HG03064 (cell line): ENCODE data around the gene MOCS2.
"Not testable (repeated sequence)": the region's sequence is repeated elsewhere in the genome, so short reads cannot be mapped to it uniquely, and the experiment has no call there.

Experiments
- ATAC-seq: cut with Tn5 transposase; IDR thresholded peaks from one replicate; pipeline ENCODE4 v1.9.1; 2021; ENCODE audit warnings: low read depth; ENCODE audit not compliant: unreplicated experiment

Gene MOCS2, protein sequence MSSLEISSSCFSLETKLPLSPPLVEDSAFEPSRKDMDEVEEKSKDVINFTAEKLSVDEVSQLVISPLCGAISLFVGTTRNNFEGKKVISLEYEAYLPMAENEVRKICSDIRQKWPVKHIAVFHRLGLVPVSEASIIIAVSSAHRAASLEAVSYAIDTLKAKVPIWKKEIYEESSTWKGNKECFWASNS

DNA sequence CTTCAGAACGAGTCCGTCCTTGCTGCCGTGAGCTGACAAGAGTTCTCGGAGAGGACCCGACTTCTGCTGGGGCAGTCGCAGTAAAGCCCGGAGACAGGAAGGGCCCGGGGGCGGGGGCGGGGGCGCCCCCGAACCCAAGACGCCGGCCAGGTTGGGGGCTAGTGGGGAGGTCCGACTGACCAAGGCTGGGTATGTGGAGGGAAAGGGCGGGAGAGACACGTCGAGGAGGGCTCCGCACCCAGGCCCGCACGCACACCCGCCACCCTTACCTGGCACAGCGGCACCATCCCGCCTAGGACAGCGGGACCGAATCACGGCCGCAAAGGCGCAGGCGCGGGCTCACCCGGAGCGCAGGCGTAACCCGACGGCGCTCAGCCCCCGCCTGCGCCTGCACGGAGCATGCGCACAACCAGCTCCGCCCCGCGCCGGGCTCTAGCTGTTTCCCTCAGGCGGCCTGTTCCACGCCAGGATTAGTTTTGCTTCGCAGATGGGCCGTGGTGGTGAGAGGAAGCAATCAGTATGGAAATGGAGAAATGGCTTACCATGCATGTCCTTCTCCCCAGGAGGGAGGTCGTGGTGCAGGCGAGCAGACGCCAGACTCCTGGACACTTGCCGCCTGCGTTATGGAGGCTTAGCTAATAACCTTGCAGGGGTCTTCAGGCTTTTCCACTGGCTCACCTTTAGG, at the start of gene MOCS2:
TSS of gene MOCS2 (minus strand) at position 315 of the 685 bp plus-strand sequence. CDS start 2,583 bp downstream, outside the sequence.
- ATAC-seq = peak; percentile 95

DNA sequence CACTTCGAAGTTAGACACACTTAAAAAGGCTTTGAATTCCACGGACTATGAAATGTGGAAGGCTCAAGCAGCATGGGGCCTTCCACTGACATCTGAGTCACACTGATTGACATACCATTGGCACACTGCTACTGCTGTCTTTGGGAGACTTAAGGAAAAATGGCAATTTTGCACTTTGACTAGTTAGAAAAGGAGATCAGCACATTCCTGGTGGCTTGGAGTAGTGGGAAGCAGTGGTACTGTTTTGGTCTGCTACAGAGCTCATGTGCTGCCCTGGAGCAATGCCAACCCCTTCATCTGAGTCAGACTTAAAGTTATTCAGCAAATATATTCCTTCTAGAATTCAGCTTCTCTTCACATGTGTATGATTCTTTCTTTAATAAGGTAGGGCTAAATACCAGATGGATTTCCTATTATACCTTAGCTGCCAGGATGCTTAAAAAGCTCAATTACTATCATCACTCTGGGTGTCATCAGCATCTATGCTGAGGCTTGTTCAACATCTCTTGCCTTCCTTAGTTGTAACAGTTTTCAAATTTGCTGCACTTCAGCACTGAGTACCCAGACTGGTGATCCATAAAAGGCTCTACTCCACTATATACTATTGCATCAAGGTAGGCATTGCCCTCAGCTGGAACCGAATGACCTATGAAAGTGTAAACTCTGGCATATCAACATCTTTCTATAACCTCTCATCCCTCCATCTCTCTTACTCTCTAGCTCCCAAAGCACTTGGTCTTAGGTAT, 42.3 kb upstream of the MOCS2 start:
- no peak for ATAC-seq

DNA sequence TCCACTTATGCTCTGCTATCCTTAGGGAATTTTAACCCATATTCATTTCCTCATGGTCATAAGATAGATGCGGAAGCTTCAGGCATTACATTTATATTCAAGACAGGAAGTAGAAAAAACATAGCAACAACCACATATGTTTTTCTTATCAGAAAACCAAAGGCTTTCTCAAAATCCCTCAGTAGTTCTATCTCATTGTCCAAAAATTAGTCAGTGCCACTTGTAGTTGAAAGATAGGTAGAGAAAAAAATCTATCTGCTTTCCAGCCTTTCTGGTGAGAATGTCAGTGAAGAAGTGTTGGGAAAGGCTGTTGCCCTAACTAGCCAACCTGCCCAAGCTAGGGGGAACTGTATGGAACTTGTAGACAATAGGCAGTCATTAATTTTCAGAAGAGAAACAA, 23.5 kb upstream of the MOCS2 start:
- no peak for ATAC-seq

DNA sequence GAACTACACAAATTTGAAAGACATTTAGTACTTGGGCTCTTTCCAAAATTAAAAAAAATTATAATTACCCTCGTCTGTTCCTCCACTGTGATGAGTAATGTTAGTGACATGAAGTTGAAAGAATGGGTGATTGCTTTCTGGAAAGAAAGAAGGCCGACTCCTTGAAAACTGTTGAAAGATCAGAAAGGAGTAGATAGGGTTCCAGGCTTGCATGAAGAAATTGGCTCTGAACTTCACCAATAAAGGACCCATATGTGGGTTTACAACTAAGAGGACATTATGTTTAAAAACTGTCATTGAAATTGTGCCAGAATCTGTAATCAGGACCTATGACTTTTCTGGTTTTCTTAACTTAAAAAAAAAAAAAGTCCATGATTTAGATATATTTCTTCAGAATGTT, 20.7 kb upstream of the MOCS2 start:
- no peak for ATAC-seq

DNA sequence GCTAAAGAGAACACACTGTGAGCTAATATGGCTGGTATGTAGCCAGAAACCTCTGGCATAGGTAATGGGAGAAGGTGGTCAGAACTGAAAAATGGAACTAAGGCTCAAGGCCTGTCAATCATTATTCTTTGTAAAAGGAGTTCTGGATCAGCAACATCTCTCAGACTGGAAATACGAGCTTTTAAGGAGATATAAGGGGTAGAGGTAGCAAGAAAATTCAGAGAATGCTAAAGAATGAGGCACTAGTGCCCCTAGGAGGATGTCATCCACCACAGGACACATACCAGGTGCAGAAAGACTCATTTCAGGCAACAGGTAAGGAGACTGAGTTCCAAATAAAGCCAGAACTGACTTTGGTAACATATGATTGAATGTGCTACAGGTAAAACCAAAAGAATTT, 18.9 kb upstream of the MOCS2 start:
- ATAC-seq = no peak

DNA sequence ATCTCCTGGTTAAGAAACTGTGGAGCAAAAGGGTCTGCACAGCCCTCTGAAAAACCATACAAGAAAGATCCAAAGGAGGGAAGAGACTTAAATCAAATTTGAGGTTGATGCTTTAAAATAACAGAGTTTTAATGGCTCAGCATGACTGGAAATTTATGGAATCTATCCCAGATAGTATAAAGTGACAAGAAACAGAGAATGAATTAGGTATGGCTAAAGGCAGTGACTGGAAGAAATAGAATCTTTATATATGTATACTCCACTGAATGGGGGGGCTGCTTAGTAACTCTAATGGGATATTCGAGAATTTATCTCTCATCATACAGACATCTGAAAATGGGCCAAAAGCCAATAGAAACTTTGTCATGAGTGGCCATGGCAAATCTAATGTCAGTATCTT, 17.6 kb upstream of the MOCS2 start:
- no peak for ATAC-seq

DNA sequence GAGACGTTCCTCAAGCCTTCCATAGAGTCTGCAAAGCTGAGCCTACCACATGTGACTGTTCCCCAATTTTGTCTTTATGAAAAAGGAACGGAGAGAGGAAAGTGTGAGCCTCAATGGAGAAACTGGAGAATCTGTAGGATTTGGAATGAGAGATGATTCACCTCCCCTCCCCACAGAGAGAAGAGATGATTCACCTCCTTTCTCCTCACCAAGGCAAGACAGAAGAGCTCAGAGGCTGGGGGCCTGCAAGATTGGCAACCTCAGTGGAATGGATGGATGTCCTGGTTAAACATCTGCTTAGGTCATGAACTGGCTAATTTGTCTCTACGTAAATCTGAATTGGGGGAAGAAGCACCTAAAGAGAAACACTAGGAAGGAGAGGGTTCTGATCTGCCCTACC, 17.0 kb upstream of the MOCS2 start:
- no peak for ATAC-seq

DNA sequence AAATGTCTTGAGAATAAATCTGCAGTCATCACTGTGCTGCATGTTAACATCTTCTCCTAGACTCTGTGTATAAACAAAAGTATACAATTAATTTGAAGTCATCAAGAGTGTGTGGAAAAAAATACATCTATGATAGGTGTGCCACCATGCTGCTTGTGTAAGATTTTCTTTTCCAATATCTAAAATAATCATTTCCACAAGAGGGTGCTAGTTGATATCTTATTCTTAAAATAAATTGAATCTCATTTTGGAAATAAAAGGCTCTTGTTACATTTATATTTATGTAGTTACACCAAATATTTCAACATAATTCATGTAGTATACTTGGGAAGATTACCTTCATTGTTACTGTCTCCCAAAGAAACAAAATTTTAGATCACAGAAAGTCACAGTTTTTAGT, 14.1 kb upstream of the MOCS2 start:
- no peak for ATAC-seq

DNA sequence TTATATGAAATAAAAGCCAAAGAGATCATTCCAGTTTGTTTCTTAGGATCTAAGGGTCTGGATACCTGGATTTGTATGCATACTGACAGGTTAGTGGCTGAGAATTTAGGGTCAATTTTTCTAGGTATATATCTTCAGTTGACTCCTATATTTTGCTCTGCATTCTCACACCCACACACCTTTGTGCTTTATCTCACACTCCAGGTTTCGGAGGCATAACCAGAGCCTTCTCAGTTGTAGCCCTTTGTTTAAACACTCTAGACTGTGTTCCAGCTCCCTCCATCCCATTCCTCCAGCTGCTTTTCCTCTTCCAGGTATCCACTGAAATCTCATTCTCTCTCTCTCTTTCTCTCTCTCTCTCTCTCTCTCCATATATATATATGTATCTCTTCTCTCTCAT, 10.6 kb upstream of the MOCS2 start:
- ATAC-seq = no peak

DNA sequence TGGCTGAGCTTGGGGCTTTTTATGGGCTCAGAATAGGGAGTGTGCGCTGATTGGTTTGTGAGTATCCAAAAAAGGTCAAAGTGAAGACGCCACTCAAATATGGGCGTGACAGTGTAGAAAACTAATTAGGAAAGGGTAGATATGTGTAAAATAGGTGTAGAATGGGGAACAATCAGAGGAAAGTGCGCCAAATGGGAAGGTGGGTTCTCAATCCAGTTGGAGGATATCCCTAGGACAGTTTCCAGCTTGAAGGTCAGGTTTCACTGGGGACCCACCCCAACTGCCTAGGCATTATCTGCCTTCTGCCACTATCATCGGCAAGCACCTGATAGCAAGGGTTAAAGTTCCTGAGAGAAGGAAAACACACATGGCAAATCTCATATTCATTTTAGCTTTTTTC, 9.3 kb upstream of the MOCS2 start:
- no peak for ATAC-seq

DNA sequence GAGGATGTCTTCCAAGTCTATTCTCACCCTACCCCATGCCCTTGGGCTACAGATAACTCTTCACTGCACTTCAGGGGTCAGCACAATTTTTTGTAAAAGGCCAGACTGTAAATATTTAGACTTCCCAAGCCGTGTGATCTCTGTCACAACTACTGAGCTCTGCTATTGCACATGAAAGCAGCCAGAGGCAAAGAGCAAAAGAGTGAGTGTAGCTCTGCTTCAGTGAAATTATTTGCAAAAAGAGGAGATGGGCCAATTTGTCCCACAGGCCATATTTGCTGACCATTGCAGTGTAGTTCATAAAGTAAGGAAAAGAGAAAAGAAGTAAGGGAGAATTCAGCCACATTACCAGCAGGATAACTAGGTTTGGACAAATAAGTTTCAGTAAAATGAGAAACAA, 7.0 kb upstream of the MOCS2 start:
- ATAC-seq = no peak

DNA sequence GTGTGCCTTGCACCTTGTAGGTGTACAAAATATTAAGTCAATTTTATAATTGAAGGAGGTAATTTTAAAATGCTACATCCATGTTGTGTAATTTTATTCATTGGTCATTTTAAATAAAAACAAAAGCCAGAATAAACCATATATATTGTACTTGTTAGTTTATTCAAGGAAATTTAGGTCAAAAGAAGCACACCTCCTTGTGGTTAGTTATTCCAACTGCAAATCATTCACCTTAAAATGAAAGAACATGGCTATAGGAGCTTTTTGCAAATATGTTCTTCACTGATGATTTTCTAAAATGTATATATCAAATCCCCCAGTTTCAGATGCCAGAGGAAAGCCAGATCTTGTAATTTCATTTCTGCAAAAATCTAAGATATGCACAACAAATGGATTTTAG, 5.4 kb upstream of the MOCS2 start:
- no peak for ATAC-seq

DNA sequence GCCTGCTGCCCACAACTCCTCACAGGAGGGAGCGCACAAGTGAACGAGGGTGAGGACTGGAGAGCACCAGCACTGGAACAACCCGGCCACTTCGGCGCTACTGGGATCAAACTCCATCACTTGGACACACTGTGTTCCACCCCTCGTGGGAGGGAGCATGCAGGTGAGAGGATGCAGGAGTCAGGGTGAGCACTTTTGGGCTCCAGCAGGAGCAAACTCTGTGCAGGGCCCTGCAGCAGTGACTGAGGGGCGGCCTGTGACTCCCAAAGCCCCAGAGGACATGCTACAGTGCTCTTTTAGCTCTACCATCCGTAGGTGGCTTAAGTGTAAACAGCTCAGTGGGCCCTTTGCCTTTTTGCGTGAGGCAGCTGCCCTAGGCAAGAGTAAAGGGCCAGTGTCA, 4.4 kb upstream of the MOCS2 start:
- no peak for ATAC-seq

DNA sequence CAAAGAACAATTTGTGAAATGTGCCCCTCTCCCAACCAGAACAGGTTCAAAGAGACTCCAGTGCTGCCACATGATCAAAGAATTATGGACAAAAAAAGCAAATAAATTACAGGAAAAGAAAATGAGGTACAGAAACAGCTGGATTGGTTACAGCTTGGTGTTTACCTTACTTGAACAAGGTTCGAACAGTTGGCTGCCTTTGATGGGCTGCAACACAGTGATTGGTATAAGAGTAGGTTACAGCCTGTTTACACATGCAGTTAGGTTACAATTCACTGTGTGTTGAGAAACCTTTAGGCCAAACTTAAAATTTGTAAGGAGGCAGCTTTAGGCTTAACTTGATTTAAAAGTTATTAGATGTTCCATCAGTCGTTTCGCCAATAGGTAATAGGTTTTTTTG, 3.4 kb upstream of the MOCS2 start:
- no peak for ATAC-seq

DNA sequence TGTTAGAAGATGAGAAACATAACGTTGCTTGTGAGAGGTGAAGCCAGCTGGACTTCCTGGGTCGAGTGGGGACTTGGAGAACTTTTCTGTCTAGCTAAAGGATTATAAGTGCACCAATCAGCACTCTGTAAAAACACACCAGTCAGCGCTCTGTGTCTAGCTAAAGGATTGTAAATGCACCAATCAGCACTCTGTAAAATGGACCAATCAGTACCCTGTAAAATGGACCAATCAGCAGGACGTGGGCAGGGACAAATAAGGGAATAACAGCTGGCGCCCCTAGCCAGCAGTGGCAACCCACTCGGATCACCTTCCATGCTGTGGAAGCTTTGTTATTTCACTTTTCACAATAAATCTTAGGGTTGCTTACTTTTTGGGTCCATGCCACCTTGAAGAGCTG, 2.8 kb upstream of the MOCS2 start:
- not testable (repeated sequence) for ATAC-seq

DNA sequence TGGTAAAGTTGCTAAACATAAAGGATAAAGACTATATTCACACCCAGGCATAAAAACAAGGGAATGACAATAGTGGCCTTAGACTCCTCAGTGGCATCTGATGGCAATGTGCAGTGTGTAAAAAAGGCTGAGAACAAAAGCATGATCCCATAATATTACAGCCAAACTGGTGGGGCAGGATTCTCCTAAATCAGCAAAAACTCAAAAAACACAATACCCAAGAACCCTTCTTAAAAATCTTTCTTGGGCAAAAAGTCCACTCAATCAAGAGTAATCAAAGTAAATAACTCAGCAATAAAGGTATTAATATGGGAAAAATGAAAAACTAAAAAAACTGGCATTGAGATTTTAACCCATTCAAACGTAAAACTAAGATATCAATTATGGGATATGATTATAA, 1.6 kb upstream of the MOCS2 start:
- ATAC-seq = no peak

DNA sequence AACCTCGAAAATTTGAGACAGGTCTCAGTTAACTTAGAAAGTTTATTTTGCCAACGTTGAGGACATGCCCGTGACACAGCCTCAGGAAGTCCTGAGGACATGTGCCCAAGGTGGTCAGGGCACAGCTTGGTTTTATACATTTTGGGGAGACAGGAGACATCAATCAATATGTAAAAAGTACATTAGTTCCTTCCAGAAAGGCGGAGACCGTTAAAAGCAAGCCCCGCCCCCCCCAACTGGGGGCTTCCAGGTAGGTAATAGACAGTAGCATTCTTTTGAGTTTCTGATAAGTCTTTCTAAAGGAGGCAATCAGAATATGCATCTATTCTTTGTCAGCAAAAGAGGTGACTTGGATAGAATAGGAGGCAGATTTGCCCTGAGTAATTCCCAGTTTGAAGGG, 599 bp upstream of the MOCS2 start:
- peak; percentile 12 for ATAC-seq

DNA sequence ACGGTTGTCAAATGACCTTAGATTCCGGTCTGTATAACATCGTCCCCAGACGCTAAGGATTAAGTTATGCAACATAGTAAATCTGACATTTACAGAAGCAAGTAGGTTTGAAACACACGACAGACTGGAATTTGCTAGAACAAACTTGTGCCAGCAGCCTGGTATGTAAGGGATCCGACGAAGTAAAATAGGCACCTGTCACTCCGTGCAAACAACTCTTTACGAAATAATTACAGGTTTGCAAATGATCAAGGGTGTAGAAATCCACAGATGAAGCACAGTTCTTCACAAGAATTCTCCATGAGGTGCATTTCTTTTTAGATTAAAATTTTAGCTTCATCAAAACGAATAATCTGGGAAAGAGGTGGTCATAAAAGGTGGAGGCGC, 508 bp downstream of the MOCS2 start:
- ATAC-seq = peak; percentile 15

DNA sequence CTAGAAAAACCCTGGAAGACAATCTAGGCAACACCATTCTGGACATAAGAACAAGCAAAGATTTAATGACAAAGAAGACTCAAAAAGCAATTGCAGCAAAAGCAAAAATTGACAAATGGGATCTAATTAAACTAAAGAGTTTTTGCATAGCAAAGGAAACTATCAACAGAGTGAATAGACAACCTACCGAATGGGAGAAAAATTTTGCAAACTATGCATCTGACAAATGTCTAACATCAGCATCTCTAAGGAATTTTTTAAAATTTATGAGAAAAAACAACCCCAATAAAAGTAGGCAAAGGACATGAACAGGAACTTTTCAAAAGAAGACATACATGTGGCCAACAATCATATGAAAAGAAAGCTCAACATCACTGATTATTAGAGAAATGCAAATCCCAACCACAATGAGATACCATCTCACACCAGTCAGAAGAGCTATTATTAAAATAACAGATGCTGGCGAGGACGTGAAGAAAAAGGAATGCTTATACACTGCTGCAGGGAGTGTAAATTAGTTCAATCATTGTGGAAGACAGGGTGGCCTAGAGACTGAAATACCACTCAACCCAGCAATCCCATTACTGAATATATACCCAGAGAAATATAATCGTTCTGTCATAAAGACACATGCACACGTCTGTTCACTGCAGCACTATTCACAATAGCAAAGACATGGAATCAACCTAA, 3.8 kb downstream of the MOCS2 start:
- ATAC-seq = no peak

DNA sequence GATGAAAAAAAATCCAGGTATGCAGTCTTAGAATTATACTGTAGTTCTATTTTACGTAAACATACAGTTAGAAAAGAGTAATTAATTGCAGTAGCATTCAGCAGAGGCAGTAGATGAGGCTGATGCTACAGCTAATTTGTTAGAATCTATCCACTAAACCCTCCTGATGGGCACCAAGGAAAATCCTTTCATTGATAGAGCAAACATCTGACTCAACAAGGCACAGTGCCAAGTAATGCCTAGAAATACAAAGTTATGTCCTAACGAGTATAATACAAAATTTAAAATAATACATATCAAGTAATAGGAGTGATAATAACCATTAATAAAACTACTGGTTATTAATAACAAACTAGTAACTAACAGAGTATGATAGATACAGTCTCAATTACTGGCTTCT, 9.0 kb downstream of the MOCS2 start:
- ATAC-seq = no peak

DNA sequence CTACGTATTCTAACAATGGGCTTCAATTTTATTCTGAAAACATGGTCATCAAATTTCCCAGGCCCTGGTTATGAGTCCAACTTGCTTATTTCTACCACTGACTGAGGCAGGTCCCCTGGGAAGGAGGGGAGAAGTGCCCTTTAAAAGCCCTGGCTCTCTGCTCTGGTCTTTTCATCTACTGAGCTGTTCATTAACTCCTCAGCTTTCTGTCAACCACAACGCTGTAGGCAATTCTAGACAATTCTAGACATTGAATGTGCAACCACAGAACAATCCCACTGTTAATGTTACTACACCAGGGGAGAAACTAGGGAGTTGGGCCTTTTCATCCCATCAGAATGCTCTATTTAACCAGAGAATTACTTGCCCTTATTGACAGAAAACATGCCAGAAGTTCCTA, 10.0 kb downstream of the MOCS2 start:
- no peak for ATAC-seq
